GM19328 (cell line): ENCODE data around the gene BRAT1.

Experiments
- ATAC-seq: cut with Tn5 transposase; IDR thresholded peaks from one replicate; pipeline ENCODE4 v1.9.1; 2021; ENCODE audit warnings: mild to moderate bottlenecking, moderate library complexity; ENCODE audit not compliant: unreplicated experiment

BRAT1 gene

GRCh38 chr7:2585446-2585845, 30.1 kb upstream of the BRAT1 start:
- ATAC-seq, result no peak

GRCh38 chr7:2583798-2584580, 28.7 kb upstream of the BRAT1 start:
- ATAC-seq, result no peak

- no peak for ATAC-seq
Observed at GRCh38 chr7:2582006-2582735, 26.8 kb upstream of the BRAT1 start.

GRCh38 chr7:2580636-2581035, 25.3 kb upstream of the BRAT1 start:
- ATAC-seq, result no peak

- no peak for ATAC-seq
Observed at GRCh38 chr7:2577914-2578680, 22.8 kb upstream of the BRAT1 start.

GRCh38 chr7:2576742-2577491, 21.6 kb upstream of the BRAT1 start:
- ATAC-seq, result no peak

GRCh38 chr7:2575733-2576340, 20.5 kb upstream of the BRAT1 start:
- ATAC-seq, result no peak

GRCh38 chr7:2575046-2575732, 19.9 kb upstream of the BRAT1 start:
- ATAC-seq, result no peak

GRCh38 chr7:2573761-2574160, 18.4 kb upstream of the BRAT1 start:
- ATAC-seq, result no peak

GRCh38 chr7:2572101-2572842, 16.9 kb upstream of the BRAT1 start:
- no peak for ATAC-seq

GRCh38 chr7:2571409-2571808, 16.1 kb upstream of the BRAT1 start:
- no peak for ATAC-seq

- no peak for ATAC-seq
Observed at GRCh38 chr7:2570021-2570420, 14.7 kb upstream of the BRAT1 start.

- no peak for ATAC-seq
Observed at GRCh38 chr7:2569421-2569820, 14.1 kb upstream of the BRAT1 start.

GRCh38 chr7:2568521-2569223, 13.3 kb upstream of the BRAT1 start:
- ATAC-seq, result no peak

- ATAC-seq, result no peak
Observed at GRCh38 chr7:2567679-2568278, 12.5 kb upstream of the BRAT1 start.

GRCh38 chr7:2566890-2567678, 11.8 kb upstream of the BRAT1 start:
- no peak for ATAC-seq

GRCh38 chr7:2566348-2566889, 11.1 kb upstream of the BRAT1 start:
- ATAC-seq, result no peak
